ENCODE data around the gene RPS6KB2. TPM values are rescaled to one million over a fixed set of nuclear protein-coding genes. Genes with fewer than 3 reads are reported as not detected.

Gene RPS6KB2
- total and polyA plus RNA-seq, 9 of the 15 experiments (the other 6 are each of a cell fraction or from before 2014, with no cell fraction given), result 0.42 to 122 (median 82.6) TPM

DNA sequence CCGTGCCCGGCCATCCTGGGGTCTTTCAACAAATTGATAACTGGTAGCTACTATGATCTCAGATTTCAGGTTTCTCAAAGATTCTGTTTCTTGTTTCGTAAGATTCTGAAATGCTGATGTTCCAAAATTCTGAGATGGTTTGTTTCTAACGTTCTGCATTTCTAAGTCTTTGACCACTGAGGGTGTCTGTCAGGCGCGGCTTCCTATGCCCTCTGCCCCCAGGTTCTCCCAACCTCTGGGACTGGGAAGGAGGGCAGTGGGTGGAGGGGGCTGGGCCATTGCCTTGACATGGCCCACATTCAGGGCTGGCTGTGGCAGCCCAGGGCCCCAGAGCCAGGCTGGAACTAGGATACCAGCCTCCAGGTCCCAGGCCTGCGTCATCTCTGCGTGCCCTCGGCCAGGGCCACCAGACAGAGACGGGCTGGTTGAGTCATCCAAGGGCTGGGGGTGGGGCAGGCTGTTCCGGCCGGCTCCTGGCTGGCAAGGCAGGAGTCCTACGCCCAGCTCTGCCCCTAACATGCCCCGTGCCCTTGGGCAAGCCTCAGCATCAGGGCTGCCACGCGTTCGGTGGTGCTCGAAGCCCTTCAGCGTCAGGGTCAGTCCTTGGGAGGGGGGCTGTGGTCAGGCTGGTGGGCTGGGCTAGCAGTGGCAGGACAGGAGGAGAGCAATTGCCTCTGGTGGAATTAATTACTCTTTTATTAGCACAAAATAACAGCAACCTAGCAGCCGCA is 35.6 kb downstream of the RPS6KB2 start (continued):
- TF ChIP-seq GTF2A2 (tag; IDR thresholded peaks at IDR 0.05), result no peak
- no peak for TF ChIP-seq ZNF79 (CRISPR knock-in tag; IDR thresholded peaks at IDR 0.05; ENCODE audit: low read depth)
- TF ChIP-seq ZNF76 (CRISPR knock-in tag; IDR thresholded peaks at IDR 0.05; ENCODE audit: borderline replicate concordance), result peak; percentile 59; the same call in 1 of the 2 replicates
- TF ChIP-seq ZNF766 (CRISPR knock-in tag; conservative IDR thresholded peaks at IDR 0.05), result no peak
- no peak for TF ChIP-seq ZNF24 (IDR thresholded peaks at IDR 0.05)
- no peak for TF ChIP-seq ZC3H8 (IDR thresholded peaks at IDR 0.05)
- TF ChIP-seq ZNF764 (CRISPR knock-in tag; IDR thresholded peaks at IDR 0.05; ENCODE audit: low read depth), result no peak
- 0 out of 4 replicates have a peak, but pooled peaks of 1 of the 2 experiments have one; percentile 11 for TF ChIP-seq ZMIZ1 (IDR thresholded peaks at IDR 0.05; ENCODE audit: low read depth in 2 of 2, low read length in 2 of 2)
- TF ChIP-seq USF2 (CRISPR knock-in tag; IDR thresholded peaks at IDR 0.05), result no peak
- no peak for TF ChIP-seq KDM5B (IDR thresholded peaks at IDR 0.05; ENCODE audit: insufficient replicate concordance, low read depth, low read length)
- no peak for TF ChIP-seq ARID2 (IDR thresholded peaks at IDR 0.05)
- TF ChIP-seq, protein P1, sequence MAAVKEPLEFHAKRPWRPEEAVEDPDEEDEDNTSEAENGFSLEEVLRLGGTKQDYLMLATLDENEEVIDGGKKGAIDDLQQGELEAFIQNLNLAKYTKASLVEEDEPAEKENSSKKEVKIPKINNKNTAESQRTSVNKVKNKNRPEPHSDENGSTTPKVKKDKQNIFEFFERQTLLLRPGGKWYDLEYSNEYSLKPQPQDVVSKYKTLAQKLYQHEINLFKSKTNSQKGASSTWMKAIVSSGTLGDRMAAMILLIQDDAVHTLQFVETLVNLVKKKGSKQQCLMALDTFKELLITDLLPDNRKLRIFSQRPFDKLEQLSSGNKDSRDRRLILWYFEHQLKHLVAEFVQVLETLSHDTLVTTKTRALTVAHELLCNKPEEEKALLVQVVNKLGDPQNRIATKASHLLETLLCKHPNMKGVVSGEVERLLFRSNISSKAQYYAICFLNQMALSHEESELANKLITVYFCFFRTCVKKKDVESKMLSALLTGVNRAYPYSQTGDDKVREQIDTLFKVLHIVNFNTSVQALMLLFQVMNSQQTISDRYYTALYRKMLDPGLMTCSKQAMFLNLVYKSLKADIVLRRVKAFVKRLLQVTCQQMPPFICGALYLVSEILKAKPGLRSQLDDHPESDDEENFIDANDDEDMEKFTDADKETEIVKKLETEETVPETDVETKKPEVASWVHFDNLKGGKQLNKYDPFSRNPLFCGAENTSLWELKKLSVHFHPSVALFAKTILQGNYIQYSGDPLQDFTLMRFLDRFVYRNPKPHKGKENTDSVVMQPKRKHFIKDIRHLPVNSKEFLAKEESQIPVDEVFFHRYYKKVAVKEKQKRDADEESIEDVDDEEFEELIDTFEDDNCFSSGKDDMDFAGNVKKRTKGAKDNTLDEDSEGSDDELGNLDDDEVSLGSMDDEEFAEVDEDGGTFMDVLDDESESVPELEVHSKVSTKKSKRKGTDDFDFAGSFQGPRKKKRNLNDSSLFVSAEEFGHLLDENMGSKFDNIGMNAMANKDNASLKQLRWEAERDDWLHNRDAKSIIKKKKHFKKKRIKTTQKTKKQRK (IDR thresholded peaks at IDR 0.05; ENCODE audit: borderline replicate concordance, low read depth, low read length), result no peak
- TF ChIP-seq CREM (IDR thresholded peaks at IDR 0.05; ENCODE audit: low read depth), result peak; percentile 99
- no peak for TF ChIP-seq TSC22D4 (tag; IDR thresholded peaks at IDR 0.05)
- TF ChIP-seq BCOR (IDR thresholded peaks at IDR 0.05), result no peak
- no peak for TF ChIP-seq ZNF561 (CRISPR knock-in tag; conservative IDR thresholded peaks at IDR 0.05)
- no peak for TF ChIP-seq BRF1 (IDR thresholded peaks at IDR 0.05; ENCODE audit: borderline replicate concordance, extremely low read depth, insufficient read length)
- peak; percentile 76 for TF ChIP-seq TFAP4 (CRISPR knock-in tag; IDR thresholded peaks at IDR 0.05; ENCODE audit: borderline replicate concordance)
- no peak for TF ChIP-seq TCFL5 (CRISPR knock-in tag; conservative IDR thresholded peaks at IDR 0.05)
- no peak for TF ChIP-seq SOX6 (IDR thresholded peaks at IDR 0.05)
- no peak for TF ChIP-seq HMG20B (CRISPR knock-in tag; IDR thresholded peaks at IDR 0.05)

Measured in K562 (cell line).